Neural cell (in vitro differentiated cells): ENCODE data around the gene AMIGO1. TPM values are rescaled to one million over a fixed set of nuclear protein-coding genes. Genes with fewer than 3 reads are reported as not detected.
"Not testable (repeated sequence)": the region's sequence is repeated elsewhere in the genome, so short reads cannot be mapped to it uniquely, and the experiment has no call there.

ENCODE experiments used
- H2AFZ ChIP-seq: fragments of 200-600, 300-800 bp; sonication (generic), shearing (Covaris generic); 2 replicates; pipeline ENCODE4 v1.6.0; 2014; ENCODE audit warnings: low read depth, mild to moderate bottlenecking, antibody characterized with exemption, low read length, moderate library complexity
- H3F3A ChIP-seq: fragments of 200-600 bp; shearing (Covaris generic); 2 replicates; pipeline ENCODE4 v1.6.1; 2016; ENCODE audit warnings: mild to moderate bottlenecking, moderate library complexity, mixed read lengths, antibody characterized with exemption, low read length; ENCODE audit not compliant: insufficient read depth, poor library complexity, severe bottlenecking
- H3K27ac ChIP-seq: fragments of 200-600, 300-800 bp; sonication (generic), shearing (Covaris generic); 2 replicates; pipeline ENCODE4 v1.5.1; 2014; ENCODE audit warnings: mild to moderate bottlenecking, low read length, moderate library complexity
- H3K27me3 ChIP-seq: fragments of 300-800, 200-600 bp; sonication (generic), shearing (Covaris generic); 2 replicates; pipeline ENCODE4 v1.6.0; 2014; ENCODE audit warnings: mild to moderate bottlenecking, low read depth, low read length, moderate library complexity; ENCODE audit not compliant: insufficient read depth
- H3K36me3 ChIP-seq: fragments of 300-800, 200-600 bp; sonication (generic), shearing (Covaris generic); 2 replicates; pipeline ENCODE4 v1.5.1; 2014; ENCODE audit warnings: mild to moderate bottlenecking, antibody characterized with exemption, low read length, moderate library complexity; ENCODE audit not compliant: insufficient read depth
- H3K4me2 ChIP-seq: fragments of 300-800, 200-600 bp; sonication (generic), shearing (Covaris generic); 2 replicates; pipeline ENCODE4 v1.6.0; 2014; ENCODE audit warnings: mild to moderate bottlenecking, low read length
- H3K4me3 ChIP-seq: fragments of 300-800, 200-600 bp; sonication (generic), shearing (Covaris generic); 2 replicates; pipeline ENCODE4 v1.5.1; 2014; ENCODE audit warnings: mild to moderate bottlenecking, low read length, moderate library complexity
- H3K79me2 ChIP-seq: fragments of 200-600 bp; shearing (Covaris generic); replicated peaks from 2 replicates; pipeline ENCODE4 v1.6.0; 2014; ENCODE audit warnings: mild to moderate bottlenecking, low read length, moderate library complexity; ENCODE audit not compliant: insufficient read depth
- H3K9ac ChIP-seq: fragments of 300-800, 200-600 bp; sonication (generic), shearing (Covaris generic); 2 replicates; pipeline ENCODE4 v1.6.1; 2016; ENCODE audit warnings: mild to moderate bottlenecking, low read length, mixed read lengths
- H3K9me2 ChIP-seq: fragments of 200-600 bp; shearing (Covaris generic); 2 replicates; pipeline ENCODE4 v1.6.1; 2016; ENCODE audit warnings: mild to moderate bottlenecking, low read length, mixed read lengths; ENCODE audit not compliant: insufficient read depth
- H3K9me3 ChIP-seq: fragments of 200-600, 300-800 bp; sonication (generic), shearing (Covaris generic); 2 replicates; pipeline ENCODE4 v1.6.1; 2016; ENCODE audit warnings: mild to moderate bottlenecking, mixed run types, low read length, moderate library complexity, mixed read lengths
- H4K20me1 ChIP-seq: fragments of 200-600 bp; shearing (Covaris generic); 2 replicates; pipeline ENCODE4 v1.6.1; 2016; ENCODE audit warnings: mild to moderate bottlenecking, mixed run types; ENCODE audit not compliant: insufficient read depth
- EP300 ChIP-seq: fragments of 450-650 bp; conservative IDR thresholded peaks from 2 replicates; pipeline ENCODE4 v1.6.1; 2014; ENCODE audit warnings: antibody characterized with exemption, mild to moderate bottlenecking, moderate library complexity; ENCODE audit not compliant: poor library complexity, severe bottlenecking
- EZH2 ChIP-seq: fragments of 200-600, 300-800 bp; shearing (Covaris generic), sonication (generic); IDR thresholded peaks from 2 replicates; pipeline ENCODE4 v1.6.1; 2014; ENCODE audit warnings: antibody characterized with exemption, low read length, borderline replicate concordance, mild to moderate bottlenecking; ENCODE audit not compliant: insufficient read depth, poor library complexity, severe bottlenecking
- MXI1 ChIP-seq: fragments of 450-650 bp; conservative IDR thresholded peaks from 2 replicates; pipeline ENCODE4 v1.6.1; 2014; ENCODE audit warnings: antibody characterized with exemption, mild to moderate bottlenecking; ENCODE audit not compliant: poor library complexity, severe bottlenecking
- POLR2AphosphoS5 ChIP-seq: IDR thresholded peaks from 2 replicates; pipeline ENCODE4 v1.6.1; 2012
- RAD21 ChIP-seq: fragments of 450-650 bp; conservative IDR thresholded peaks from 2 replicates; pipeline ENCODE4 v1.6.1; 2014; ENCODE audit warnings: antibody characterized with exemption, mild to moderate bottlenecking, moderate library complexity
- SMC3 ChIP-seq: fragments of 450-650 bp; conservative IDR thresholded peaks from 2 replicates; pipeline ENCODE4 v1.6.1; 2014; ENCODE audit warnings: antibody characterized with exemption, mild to moderate bottlenecking, moderate library complexity; ENCODE audit not compliant: poor library complexity
- TAF1 ChIP-seq: IDR thresholded peaks from 2 replicates; pipeline ENCODE4 v1.6.1; 2012; ENCODE audit warnings: low read depth
- polyA plus RNA-seq: library from polyadenylated mRNA; depleted of rRNA; stranded (reverse); fragments of >200 nt; gene quantifications from 2 replicates; pipeline ENCODE4 v1.2.3, GENCODE V29; 2014
- TF ChIP-seq, protein P1 (sequence below): IDR thresholded peaks from 2 replicates; pipeline ENCODE4 v1.6.1; 2012; ENCODE audit warnings: borderline replicate concordance
- TF ChIP-seq, protein P2 (sequence below): fragments of 450-650 bp; IDR thresholded peaks from 2 replicates; pipeline ENCODE4 v1.5.1; 2014; ENCODE audit warnings: antibody characterized with exemption, mild to moderate bottlenecking, moderate library complexity; ENCODE audit not compliant: poor library complexity, severe bottlenecking

AMIGO1 gene
- polyA plus RNA-seq, 1 donor from 2014 or later = 12.6 TPM

DNA sequence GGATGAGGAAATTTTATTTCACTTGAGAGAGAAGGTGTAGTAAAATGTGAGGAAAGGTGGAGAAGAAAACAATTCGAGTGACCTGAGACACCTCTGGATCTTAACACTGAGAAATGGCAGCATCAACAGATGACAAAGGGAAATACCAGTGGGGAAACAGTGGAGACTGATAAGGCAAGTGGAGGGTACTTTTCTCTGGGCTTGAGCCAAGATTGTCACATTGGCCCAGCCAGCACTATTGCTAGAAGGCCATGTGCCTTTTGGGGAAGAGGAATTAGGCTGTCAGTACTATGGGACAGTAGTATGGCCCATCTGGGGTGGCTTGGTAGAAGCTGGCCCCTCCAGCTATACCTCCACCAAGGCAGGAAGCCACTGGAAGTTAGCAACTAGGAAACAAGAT, 34.8 kb downstream of the AMIGO1 start:
- H3K9me3 ChIP-seq = no peaks in the 10 kb centered on the region
- H3K4me2 ChIP-seq = no peak overlapping the region
- no peak overlapping the region for H3K9ac ChIP-seq
- peaks cover 26% of the 10 kb centered on the region for H3K27me3 ChIP-seq
- TF ChIP-seq MXI1 (no peak), EP300 (no peak), EZH2 (no peak), SMC3 (no peak)
- H4K20me1 ChIP-seq = no peaks in the 10 kb centered on the region
- H3K36me3 ChIP-seq = no peaks in the 10 kb centered on the region
- no peak overlapping the region for H3K4me3 ChIP-seq
- H3K27ac ChIP-seq = no peak overlapping the region
- H3K9me2 ChIP-seq = no peaks in the 10 kb centered on the region
- no peak overlapping the region for H2AFZ ChIP-seq
- no peaks in the 10 kb centered on the region for H3K79me2 ChIP-seq
- no peaks in the 10 kb centered on the region for H3F3A ChIP-seq

DNA sequence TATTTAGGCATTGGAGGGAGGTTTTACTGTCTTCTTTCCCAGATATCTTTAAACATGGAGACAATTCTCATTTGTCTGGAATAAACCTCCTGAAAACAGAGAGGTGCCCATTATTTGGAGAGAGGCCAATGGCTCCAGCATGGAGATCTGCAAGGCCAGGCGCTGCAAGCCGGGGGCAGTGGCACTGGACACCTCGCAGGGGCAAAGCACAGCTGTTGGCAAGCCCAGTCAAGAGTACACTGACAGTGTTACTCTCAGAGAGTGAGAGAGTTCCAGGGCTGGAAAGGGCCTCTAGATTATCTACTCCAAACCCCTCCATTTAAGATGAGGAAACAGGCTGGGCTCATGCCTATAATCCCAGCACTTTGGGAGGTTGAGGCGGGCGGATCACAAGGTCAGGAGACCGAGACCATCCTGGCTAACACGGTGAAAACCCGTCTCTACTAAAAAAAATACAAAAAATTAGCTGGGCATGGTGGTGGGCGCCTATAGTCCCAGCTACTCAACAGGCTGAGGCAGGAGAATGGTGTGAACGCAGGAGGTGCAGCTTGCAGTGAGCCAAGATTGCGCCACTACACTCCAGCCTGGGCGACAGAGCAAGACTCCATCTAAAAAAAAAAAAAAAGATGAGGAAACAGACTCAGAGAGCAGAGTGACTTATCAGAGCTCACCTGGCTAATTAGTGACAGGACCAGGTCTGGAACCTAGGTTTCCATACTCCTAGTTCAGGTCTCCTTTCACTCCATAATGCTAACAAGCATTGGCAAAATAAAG, 36.1 kb downstream of the AMIGO1 start:
- H3K4me3 ChIP-seq, H3K9me2 ChIP-seq, H3K36me3 ChIP-seq, H3K9me3 ChIP-seq, H3F3A ChIP-seq, H3K27ac ChIP-seq, H2AFZ ChIP-seq, H3K9ac ChIP-seq, H3K4me2 ChIP-seq, H3K79me2 ChIP-seq, H4K20me1 ChIP-seq: not testable (repeated sequence)
- H3K27me3 ChIP-seq = peaks cover 36% of the 10 kb centered on the region

DNA sequence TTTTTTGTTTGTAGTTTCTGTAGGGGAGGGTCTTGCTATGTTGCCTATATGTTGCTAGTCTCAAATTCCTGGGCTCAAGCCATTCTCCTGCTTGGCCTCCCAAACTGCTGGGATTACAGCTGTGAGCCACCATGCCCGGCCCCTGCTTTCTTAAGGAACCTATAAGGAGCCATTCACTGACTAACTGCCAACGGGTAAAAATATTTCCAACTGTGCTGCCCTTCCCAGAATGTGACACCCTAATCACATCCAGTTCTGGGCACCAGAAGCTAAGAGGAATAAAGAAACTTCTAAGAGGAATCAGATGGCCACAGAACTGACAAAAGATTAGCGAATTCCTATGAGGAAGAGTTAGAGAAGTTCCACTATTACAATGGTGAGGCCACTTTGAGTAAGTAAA, 36.7 kb downstream of the AMIGO1 start:
- Histone ChIP-seq H3K79me2 (no peaks in the 10 kb centered on the region), H3K4me3 (no peak overlapping the region), H3K27ac (no peak overlapping the region), H3K4me2 (no peak overlapping the region), H3K9ac (no peak overlapping the region), H3F3A (no peaks in the 10 kb centered on the region), H3K27me3 (peaks cover 43% of the 10 kb centered on the region), H3K9me3 (no peaks in the 10 kb centered on the region), H3K36me3 (no peaks in the 10 kb centered on the region), H3K9me2 (no peaks in the 10 kb centered on the region), H2AFZ (no peak overlapping the region), H4K20me1 (no peaks in the 10 kb centered on the region)
- no peak for TF ChIP-seq MXI1
- TF ChIP-seq, protein P1, sequence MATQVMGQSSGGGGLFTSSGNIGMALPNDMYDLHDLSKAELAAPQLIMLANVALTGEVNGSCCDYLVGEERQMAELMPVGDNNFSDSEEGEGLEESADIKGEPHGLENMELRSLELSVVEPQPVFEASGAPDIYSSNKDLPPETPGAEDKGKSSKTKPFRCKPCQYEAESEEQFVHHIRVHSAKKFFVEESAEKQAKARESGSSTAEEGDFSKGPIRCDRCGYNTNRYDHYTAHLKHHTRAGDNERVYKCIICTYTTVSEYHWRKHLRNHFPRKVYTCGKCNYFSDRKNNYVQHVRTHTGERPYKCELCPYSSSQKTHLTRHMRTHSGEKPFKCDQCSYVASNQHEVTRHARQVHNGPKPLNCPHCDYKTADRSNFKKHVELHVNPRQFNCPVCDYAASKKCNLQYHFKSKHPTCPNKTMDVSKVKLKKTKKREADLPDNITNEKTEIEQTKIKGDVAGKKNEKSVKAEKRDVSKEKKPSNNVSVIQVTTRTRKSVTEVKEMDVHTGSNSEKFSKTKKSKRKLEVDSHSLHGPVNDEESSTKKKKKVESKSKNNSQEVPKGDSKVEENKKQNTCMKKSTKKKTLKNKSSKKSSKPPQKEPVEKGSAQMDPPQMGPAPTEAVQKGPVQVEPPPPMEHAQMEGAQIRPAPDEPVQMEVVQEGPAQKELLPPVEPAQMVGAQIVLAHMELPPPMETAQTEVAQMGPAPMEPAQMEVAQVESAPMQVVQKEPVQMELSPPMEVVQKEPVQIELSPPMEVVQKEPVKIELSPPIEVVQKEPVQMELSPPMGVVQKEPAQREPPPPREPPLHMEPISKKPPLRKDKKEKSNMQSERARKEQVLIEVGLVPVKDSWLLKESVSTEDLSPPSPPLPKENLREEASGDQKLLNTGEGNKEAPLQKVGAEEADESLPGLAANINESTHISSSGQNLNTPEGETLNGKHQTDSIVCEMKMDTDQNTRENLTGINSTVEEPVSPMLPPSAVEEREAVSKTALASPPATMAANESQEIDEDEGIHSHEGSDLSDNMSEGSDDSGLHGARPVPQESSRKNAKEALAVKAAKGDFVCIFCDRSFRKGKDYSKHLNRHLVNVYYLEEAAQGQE = no peak
- TF ChIP-seq TAF1 = no peak
- TF ChIP-seq, protein P2, sequence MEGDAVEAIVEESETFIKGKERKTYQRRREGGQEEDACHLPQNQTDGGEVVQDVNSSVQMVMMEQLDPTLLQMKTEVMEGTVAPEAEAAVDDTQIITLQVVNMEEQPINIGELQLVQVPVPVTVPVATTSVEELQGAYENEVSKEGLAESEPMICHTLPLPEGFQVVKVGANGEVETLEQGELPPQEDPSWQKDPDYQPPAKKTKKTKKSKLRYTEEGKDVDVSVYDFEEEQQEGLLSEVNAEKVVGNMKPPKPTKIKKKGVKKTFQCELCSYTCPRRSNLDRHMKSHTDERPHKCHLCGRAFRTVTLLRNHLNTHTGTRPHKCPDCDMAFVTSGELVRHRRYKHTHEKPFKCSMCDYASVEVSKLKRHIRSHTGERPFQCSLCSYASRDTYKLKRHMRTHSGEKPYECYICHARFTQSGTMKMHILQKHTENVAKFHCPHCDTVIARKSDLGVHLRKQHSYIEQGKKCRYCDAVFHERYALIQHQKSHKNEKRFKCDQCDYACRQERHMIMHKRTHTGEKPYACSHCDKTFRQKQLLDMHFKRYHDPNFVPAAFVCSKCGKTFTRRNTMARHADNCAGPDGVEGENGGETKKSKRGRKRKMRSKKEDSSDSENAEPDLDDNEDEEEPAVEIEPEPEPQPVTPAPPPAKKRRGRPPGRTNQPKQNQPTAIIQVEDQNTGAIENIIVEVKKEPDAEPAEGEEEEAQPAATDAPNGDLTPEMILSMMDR = no peak
- no peak for TF ChIP-seq SMC3
- no peak for TF ChIP-seq POLR2AphosphoS5
- no peak for TF ChIP-seq RAD21
- TF ChIP-seq EP300 = no peak
- no peak for TF ChIP-seq EZH2
